Fibroblast of the conjunctiva (primary cell): ENCODE measurements around the gene TSSC4.
"Not testable (repeated sequence)": the region's sequence is repeated elsewhere in the genome, so short reads cannot be mapped to it uniquely, and the experiment has no call there.

Source experiments
- DNase-seq: peaks from one replicate; pipeline ENCODE4 v3.0.0-alpha.2; 2010; ENCODE audit warnings: low read depth

The TSSC4 gene

GRCh38 chr11:2400069-2400761 lies at the start of gene TSSC4:
Gene TSSC4 (plus strand): TSS chr11:2400750. CDS start chr11:2402634, 1,884 bp downstream.
- peak; percentile 100 for DNase-seq

GRCh38 chr11:2351701-2352100 lies 48.8 kb upstream of the TSSC4 start:
- no peak for DNase-seq

- no peak for DNase-seq
Measured at GRCh38 chr11:2352420-2352819, 48.1 kb upstream of the TSSC4 start.

- DNase-seq, result no peak
Measured at GRCh38 chr11:2355000-2355644, 45.4 kb upstream of the TSSC4 start.

- no peak for DNase-seq
Measured at GRCh38 chr11:2357246-2357645, 43.3 kb upstream of the TSSC4 start.

- not testable (repeated sequence) for DNase-seq
Measured at GRCh38 chr11:2357651-2358050, 42.9 kb upstream of the TSSC4 start.

GRCh38 chr11:2358754-2359442 lies 41.7 kb upstream of the TSSC4 start:
- DNase-seq, result no peak

- DNase-seq, result no peak
Measured at GRCh38 chr11:2359557-2359956, 41.0 kb upstream of the TSSC4 start.

- no peak for DNase-seq
Measured at GRCh38 chr11:2360081-2360642, 40.4 kb upstream of the TSSC4 start.

GRCh38 chr11:2361565-2361964 lies 39.0 kb upstream of the TSSC4 start:
- DNase-seq, result no peak

- no peak for DNase-seq
Measured at GRCh38 chr11:2362414-2362813, 38.1 kb upstream of the TSSC4 start.

GRCh38 chr11:2363130-2363529 lies 37.4 kb upstream of the TSSC4 start:
- no peak for DNase-seq

GRCh38 chr11:2363577-2364370 lies 36.8 kb upstream of the TSSC4 start:
- no peak for DNase-seq

GRCh38 chr11:2364386-2364785 lies 36.2 kb upstream of the TSSC4 start:
- not testable (repeated sequence) for DNase-seq

GRCh38 chr11:2365571-2366210 lies 34.9 kb upstream of the TSSC4 start:
- DNase-seq, result no peak

- DNase-seq, result no peak
Measured at GRCh38 chr11:2366276-2366675, 34.3 kb upstream of the TSSC4 start.

- no peak for DNase-seq
Measured at GRCh38 chr11:2366733-2367132, 33.8 kb upstream of the TSSC4 start.

- no peak for DNase-seq
Measured at GRCh38 chr11:2367266-2368160, 33.0 kb upstream of the TSSC4 start.

- DNase-seq, result no peak
Measured at GRCh38 chr11:2368178-2368850, 32.2 kb upstream of the TSSC4 start.

- DNase-seq, result no peak
Measured at GRCh38 chr11:2368851-2369180, 31.7 kb upstream of the TSSC4 start.
